VCaP (cell line): ENCODE measurements around the gene NUAK1.
A peak's percentile ranks its signal among the peaks of the same experiment; 100 is the strongest.
"Not testable (repeated sequence)": the region's sequence is repeated elsewhere in the genome, so short reads cannot be mapped to it uniquely, and the experiment has no call there.

Source experiments
- H3K27ac ChIP-seq: fragments of 450-650 bp; 2 replicates; pipeline ENCODE4 v1.5.1; 2017
- TF ChIP-seq, protein P1 (sequence below): fragments of 450-650 bp; conservative IDR thresholded peaks from 2 replicates; pipeline ENCODE4 v1.5.1; 2017; ENCODE audit warnings: mild to moderate bottlenecking, moderate library complexity

The NUAK1 gene

DNA sequence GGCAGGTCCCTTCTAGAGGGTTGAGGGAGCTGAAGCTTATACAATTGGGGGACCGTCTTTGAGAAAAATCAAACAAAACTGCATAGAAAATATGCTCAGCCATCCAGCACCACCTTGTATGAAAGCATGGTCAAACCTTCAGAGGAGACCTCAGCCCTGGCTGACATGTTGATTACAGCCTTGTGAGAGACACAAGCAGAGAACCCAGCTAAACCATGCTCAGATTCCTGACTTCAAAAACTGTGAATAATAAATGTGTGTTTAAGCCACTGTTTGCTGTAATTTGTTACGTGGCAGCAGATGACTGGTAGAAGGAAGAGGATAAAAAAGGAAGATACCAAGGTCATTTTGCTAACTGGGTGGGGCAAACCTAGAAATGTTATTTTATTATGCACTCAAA lies 115.7 kb downstream of the NUAK1 start:
- H3K27ac ChIP-seq = peak overlapping the region; percentile 35; the same call in 1 of the 2 replicates
- TF ChIP-seq, protein P1, sequence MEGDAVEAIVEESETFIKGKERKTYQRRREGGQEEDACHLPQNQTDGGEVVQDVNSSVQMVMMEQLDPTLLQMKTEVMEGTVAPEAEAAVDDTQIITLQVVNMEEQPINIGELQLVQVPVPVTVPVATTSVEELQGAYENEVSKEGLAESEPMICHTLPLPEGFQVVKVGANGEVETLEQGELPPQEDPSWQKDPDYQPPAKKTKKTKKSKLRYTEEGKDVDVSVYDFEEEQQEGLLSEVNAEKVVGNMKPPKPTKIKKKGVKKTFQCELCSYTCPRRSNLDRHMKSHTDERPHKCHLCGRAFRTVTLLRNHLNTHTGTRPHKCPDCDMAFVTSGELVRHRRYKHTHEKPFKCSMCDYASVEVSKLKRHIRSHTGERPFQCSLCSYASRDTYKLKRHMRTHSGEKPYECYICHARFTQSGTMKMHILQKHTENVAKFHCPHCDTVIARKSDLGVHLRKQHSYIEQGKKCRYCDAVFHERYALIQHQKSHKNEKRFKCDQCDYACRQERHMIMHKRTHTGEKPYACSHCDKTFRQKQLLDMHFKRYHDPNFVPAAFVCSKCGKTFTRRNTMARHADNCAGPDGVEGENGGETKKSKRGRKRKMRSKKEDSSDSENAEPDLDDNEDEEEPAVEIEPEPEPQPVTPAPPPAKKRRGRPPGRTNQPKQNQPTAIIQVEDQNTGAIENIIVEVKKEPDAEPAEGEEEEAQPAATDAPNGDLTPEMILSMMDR = no peak

GRCh38 chr12:106022568-106023012 lies 116.2 kb downstream of the NUAK1 start:
- H3K27ac ChIP-seq = peak overlapping the region; percentile 35
- TF ChIP-seq, protein P1 = no peak

- TF ChIP-seq, protein P1 = no peak
- H3K27ac ChIP-seq = peak overlapping the region; percentile 35
These were observed 117.2 kb downstream of the NUAK1 start for GRCh38 chr12:106021516-106021915.

- TF ChIP-seq, protein P1 = no peak
- H3K27ac ChIP-seq = no peak overlapping the region; the same call in 1 of the 2 replicates
These were observed 118.0 kb downstream of the NUAK1 start for GRCh38 chr12:106020736-106021135.

DNA sequence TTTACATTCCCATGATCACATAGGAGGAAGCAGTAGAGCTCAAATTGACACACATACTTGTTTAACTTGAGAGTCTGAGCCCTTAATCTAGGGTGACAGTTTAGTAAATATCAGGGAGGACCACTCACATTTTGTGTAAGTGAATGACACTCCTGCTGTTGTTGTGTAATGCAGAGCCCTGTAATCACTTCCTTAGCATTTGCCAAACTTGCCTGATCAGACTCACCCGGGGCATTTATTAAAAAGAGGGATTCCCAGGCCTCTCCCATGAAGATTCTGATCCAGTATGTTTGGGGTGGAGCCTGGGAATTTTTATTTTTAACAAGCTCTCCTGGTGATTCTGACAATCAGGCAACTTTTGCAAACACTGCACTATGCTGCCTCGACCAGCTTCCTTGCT lies 119.6 kb downstream of the NUAK1 start:
- H3K27ac ChIP-seq = no peak overlapping the region
- TF ChIP-seq, protein P1 = no peak

GRCh38 chr12:106018286-106018685 lies 120.5 kb downstream of the NUAK1 start:
- TF ChIP-seq, protein P1 = no peak
- no peak overlapping the region for H3K27ac ChIP-seq

DNA sequence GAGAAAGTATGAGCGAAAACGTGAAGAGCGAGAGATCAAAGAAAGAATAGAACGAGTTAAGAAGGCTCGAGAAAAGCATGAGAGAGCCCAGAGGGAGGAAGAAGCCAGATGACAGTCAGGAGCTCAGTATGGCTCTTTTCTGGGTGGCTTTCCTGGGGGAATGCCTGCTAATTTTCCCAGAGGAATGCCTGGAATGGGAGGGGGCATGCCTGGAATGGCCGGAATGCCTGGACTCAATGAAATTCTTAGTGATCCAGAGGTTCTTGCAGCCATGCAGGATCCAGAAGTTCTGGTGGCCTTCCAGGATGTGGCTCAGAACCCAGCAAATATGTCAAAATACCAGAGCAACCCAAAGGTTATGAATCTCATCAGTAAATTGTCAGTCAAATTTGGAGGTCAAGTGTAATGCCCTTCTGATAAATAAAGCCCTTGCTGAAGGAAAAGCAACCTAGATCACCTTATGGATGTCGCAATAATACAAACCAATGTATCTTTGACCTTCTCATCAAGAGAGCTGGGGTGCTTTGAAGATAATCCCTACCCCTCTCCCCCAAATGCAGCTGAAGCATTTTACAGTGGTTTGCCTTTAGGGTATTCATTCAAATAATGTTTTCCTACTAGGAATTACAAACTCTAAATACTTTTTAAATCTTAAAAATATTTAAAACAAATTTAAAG lies 122.0 kb downstream of the NUAK1 start:
- H3K27ac ChIP-seq = not testable (repeated sequence)

DNA sequence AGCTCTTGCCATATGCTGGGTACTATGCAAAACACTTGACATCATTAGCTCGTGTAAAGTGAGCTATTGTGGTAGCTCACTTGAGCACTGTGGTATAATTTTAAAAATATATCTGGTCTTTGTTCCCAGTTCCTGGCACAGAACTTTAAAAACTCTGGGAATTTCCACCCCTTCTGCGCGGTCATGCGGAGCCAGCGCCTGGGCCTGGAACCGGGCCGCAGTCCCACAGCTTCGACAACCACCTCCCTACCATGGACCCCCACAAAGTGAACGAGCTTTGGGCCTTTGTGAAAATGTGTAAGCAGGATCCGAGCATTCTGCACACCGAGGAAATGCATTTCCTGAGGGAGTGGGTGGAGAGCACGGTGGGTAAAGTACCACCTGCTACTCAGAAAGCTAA lies 123.1 kb downstream of the NUAK1 start:
- TF ChIP-seq, protein P1 = no peak

More for the DNA sequence above, 123.1 kb downstream of the NUAK1 start:
- no peak overlapping the region for H3K27ac ChIP-seq
